GM21447 (cell line): ENCODE data around the gene GMFB.

Source experiments
- ATAC-seq: cut with Tn5 transposase; IDR thresholded peaks from one replicate; pipeline ENCODE4 v1.9.1; 2021; ENCODE audit not compliant: unreplicated experiment

Gene GMFB

GRCh38 chr14:54493293-54493692 is 4.5 kb upstream of the GMFB start:
- ATAC-seq = no peak

DNA sequence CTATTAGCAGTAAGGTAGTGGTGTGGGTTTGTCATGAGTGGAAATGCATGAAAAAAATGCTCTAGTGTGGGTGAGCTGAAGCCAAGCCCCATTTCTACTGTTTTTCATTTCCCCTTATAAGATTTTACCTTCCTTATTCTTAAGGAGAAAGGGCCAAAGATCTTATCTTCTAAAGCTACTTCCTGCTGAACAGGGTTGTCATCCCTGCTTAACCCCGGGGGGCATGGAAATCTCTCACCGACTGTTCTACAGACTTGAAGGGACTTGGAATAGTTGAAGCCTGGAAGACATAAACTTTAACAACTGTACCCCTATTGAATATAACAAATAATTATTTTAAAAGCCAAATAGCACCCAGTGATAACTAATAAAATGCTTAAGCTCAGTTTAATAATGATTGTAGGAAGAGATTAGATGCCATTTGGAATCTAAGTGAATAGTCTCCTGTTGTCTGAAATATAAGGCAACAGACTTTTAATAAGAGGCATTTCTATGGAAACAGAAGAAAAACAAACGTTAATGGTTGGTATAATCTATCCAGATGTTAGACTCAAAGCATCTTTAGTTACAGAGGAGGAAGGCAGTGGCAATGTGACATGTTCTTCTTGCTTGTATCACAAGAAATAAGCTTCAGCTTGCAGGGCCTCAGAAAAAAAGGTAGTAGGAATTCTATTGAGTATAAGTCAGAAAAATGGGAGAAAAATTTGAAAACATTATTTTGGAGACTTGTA is 1.8 kb upstream of the GMFB start:
- ATAC-seq = no peak

GRCh38 chr14:54489731-54490444 is 1.1 kb upstream of the GMFB start:
- ATAC-seq = no peak

DNA sequence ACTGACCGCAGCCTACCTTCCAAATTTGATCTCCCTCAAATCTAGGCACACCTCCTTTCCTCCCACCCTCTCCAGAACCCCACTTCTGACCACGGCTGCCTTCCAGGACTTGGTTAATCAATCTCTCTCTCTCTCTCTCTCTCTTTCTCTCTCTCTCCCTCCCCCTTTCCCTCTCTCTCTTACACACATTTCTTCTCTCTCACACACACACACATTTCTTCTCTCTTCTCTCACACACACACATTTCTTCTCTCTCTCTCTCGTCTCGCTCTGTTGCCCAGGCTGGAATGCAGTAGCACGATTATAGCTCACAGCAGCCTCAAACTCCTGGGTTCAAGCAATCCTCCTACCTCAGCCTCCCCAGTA is 521 bp upstream of the GMFB start:
- ATAC-seq = peak; percentile 18

- ATAC-seq = peak; percentile 17
Measured at GRCh38 chr14:54488318-54488645, 498 bp downstream of the GMFB start.

DNA sequence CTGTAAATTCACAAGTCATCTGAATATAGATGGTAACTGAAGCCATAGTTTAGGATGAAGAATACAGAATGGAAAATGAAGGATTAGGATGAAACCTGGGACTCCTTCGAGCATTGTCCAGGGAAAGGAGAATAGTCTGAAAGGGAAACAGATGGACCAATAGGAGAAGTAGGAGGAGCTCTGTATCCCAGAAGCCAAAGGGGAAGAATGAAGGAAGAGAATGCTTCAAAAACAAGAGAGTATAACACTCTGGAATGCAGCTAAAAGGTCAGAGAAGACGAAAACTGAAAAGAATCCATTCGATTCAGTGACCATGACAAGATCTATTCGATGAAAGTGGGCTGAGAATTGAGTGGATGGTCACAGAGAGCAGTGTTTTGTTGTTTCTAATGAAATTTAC is 1.0 kb downstream of the GMFB start:
- no peak for ATAC-seq

DNA sequence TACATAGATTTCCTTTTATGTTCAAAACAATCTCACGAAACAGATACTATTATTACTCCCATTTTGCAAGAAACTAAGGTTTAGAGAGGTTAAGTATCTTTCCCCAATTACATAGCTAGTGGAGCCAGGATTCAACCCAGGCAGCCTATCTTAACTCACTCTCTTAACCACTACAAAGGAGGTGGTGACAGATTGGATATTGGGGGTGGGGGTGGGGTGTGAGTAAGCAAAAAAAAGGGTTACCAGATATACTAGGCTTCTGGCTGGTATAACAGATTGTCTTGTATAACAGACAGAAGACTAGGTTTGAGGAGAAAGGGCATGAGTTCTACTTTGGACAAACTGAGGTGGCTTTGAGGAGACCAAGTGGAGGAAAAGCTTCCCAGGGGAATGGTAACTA is 2.1 kb downstream of the GMFB start:
- no peak for ATAC-seq

GRCh38 chr14:54483846-54484245 is 4.9 kb downstream of the GMFB start:
- no peak for ATAC-seq

DNA sequence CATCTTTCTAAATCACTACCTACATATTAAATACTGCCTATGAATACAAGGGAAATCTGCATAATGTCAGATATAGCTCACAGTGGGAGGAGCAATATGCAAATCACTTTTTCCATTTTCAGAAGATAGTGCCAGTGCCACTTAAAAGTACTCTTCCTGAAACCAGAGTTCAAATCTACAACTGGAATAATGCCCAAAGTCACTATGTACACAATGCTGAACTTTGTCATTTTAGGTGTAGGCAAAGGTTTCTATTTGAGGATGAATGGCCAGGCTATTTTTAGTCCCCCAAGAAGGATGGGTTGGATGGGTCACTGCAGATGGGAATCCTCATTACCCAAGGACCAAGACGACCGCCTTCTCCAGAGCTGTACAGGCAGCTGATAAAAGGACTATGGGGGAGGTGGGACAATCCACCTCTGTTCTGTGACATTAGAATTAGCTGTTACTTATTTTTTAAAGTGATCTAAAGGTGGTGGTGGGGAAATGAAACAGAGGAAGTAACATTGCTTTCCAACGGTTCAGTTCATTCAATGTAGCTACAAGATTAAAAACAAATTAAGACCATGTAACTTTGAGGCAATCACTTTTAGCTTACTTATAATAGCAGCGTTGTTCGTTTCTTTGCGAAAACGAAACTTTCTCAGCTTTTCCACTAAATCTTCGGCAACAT is 5.6 kb downstream of the GMFB start:
- ATAC-seq = no peak

DNA sequence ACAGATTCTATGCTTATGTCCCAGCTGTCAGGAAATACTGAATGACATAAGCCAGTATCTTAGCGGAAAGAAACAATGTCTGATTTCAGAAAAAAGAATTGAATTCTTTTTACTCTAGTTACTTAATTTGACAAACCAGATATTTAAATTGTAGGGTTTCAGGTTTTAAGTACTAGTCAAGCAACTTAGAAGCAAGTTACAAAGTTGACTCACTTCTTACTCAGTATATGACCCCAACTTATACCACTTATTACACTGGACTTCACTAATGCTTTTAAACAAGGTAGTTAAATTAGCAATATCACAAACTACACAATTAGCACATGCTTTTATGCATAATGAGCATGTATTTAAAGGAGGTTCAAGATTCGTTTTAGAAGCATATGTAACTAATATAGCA is 7.1 kb downstream of the GMFB start:
- no peak for ATAC-seq

DNA sequence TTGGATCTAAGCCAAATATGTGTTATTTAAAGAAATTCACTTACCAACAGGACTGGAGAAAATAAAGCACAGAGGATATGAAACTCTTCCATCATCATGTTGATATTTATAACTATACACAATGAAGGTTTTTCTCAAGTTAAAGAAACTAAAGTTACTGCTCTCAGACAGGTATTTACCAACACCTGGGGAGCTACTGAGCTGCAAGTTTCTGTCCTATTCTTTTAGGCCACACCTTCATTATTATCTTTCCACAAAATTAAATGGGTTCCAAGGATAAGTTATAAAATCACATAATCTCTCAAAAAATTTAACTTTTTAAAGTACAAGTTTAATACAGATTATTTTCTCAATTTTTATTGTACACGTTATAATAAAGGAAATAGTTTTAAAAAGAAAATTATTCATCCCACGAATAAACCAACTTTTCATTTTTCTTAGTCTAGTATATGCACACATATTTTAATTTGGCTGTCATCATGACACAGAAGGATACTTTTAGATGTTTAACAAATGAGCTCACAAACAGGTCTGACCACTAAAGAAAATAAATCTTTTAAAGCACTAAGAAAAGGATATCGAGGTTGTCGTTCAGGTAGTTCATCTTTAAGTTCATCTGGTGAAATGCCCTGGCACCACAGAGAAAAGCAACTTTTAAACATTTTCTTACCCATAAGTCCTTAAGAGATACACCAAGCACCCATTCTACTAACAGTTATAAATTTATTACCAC is 7.8 kb downstream of the GMFB start:
- no peak for ATAC-seq

GRCh38 chr14:54478636-54479215 is 10.1 kb downstream of the GMFB start:
- no peak for ATAC-seq

- no peak for ATAC-seq
Measured at GRCh38 chr14:54475911-54476310, 12.9 kb downstream of the GMFB start.

- no peak for ATAC-seq
Measured at GRCh38 chr14:54475187-54475899, 13.4 kb downstream of the GMFB start.

GRCh38 chr14:54474232-54474793 is 14.5 kb downstream of the GMFB start:
- ATAC-seq = no peak

GRCh38 chr14:54472315-54472714 is 16.5 kb downstream of the GMFB start:
- ATAC-seq = no peak

GRCh38 chr14:54471641-54472040 is 17.1 kb downstream of the GMFB start:
- ATAC-seq = no peak

DNA sequence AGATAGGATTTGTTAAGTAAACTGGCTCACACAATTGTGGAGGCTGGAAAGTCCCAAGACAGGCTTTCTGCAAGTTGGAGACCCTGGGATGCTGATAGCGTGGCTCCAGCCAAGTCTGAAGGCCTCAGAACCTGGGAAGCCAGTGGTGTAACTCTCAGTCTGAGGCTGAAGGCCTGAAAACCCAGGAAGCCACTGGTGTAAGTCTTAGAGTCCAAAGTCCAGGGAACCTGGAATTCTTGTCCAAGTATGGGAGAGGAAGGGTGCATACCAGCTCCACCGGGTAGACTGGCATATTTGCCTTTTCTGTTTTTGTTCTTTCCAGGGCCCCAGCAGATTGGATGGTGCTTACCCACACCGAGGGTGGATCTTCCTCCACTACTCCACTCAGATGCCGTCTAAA is 18.1 kb downstream of the GMFB start:
- no peak for ATAC-seq

GRCh38 chr14:54467280-54467679 is 21.5 kb downstream of the GMFB start:
- ATAC-seq = no peak

DNA sequence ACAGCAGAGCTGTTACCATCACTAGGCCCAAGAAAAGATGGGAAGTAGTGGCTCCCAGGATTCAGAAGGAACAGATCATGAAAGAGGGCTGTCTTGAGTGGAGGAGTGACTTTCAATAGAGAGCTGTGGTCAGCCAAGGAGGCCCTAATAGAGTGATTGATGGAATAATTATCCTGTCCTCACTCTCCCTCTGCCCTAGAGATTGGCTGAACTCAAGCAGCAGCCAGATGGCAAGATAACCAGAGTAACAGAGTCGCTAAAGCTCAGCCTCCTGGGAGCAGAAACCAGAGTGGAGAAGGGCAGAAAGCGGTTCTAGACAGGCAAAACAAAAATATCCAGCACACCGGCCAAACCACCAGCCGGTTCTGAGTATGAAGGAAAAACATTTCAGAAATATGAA is 23.1 kb downstream of the GMFB start:
- ATAC-seq = no peak
